GM23338 (cell line): Measurements from ENCODE around the gene YPEL1. TPM values are rescaled to one million over a fixed set of nuclear protein-coding genes. Genes with fewer than 3 reads are reported as not detected.

ENCODE experiments used
- ATAC-seq: fragments of 200-7000 bp; cut with Tn5 transposase; 3 replicates; pipeline ENCODE4 v1.9.1; 2020
- DNase-seq: peaks from one replicate; pipeline ENCODE4 v3.0.0-alpha.2; 2015; ENCODE audit warnings: low spot score
- H2AFZ ChIP-seq: fragments of 200-600 bp; sonication (generic); 2 replicates; pipeline ENCODE4 v1.8.0; 2016; ENCODE audit warnings: antibody characterized with exemption, mild to moderate bottlenecking, moderate library complexity
- H3F3A ChIP-seq: fragments of 200-600 bp; sonication (generic); replicated peaks from 2 replicates; pipeline ENCODE4 v1.8.0; 2017; ENCODE audit warnings: antibody characterized with exemption, mixed run types, low read depth
- H3K27ac ChIP-seq: fragments of 200-600 bp; sonication (generic); 2 replicates; pipeline ENCODE4 v1.6.1; 2016; ENCODE audit warnings: low read depth
- H3K27me3 ChIP-seq: fragments of 200-600 bp; sonication (generic); 2 replicates; pipeline ENCODE4 v1.8.0; 2016; ENCODE audit warnings: mild to moderate bottlenecking, mixed run types, moderate library complexity; ENCODE audit not compliant: insufficient read depth
- H3K36me3 ChIP-seq: fragments of 200-600 bp; sonication (generic); 2 replicates; pipeline ENCODE4 v1.8.0; 2016; ENCODE audit warnings: mild to moderate bottlenecking; ENCODE audit not compliant: insufficient read depth
- H3K4me1 ChIP-seq: fragments of 200-600 bp; sonication (generic); 2 replicates; pipeline ENCODE4 v1.8.0; 2016; ENCODE audit warnings: mild to moderate bottlenecking, moderate library complexity; ENCODE audit not compliant: insufficient read depth
- H3K4me2 ChIP-seq: fragments of 200-600 bp; sonication (generic); 2 replicates; pipeline ENCODE4 v1.7.1; 2017; ENCODE audit warnings: mixed run types
- H3K4me3 ChIP-seq: fragments of 200-600 bp; sonication (generic); 2 replicates; pipeline ENCODE4 v1.6.1; 2016; ENCODE audit warnings: mixed run types
- H3K79me2 ChIP-seq: fragments of 200-600 bp; sonication (generic); replicated peaks from 2 replicates; pipeline ENCODE4 v1.8.0; 2017; ENCODE audit warnings: mild to moderate bottlenecking; ENCODE audit not compliant: insufficient read depth
- H3K9me2 ChIP-seq: fragments of 200-600 bp; sonication (generic); 2 replicates; pipeline ENCODE4 v1.8.0; 2017; ENCODE audit not compliant: insufficient read depth
- H4K20me1 ChIP-seq: fragments of 200-600 bp; sonication (generic); replicated peaks from 2 replicates; pipeline ENCODE4 v1.8.0; 2017; ENCODE audit warnings: mild to moderate bottlenecking; ENCODE audit not compliant: insufficient read depth
- H3K27ac Mint-ChIP-seq: 2 replicates; pipeline ENCODE4 v1.8.0; 2020; ENCODE audit warnings: inconsistent platforms, mild to moderate bottlenecking, moderate library complexity, mixed read lengths
- H3K27me3 Mint-ChIP-seq: 3 replicates; pipeline ENCODE4 v1.8.0; 2022; ENCODE audit warnings: low read depth, mild to moderate bottlenecking, moderate library complexity, mixed read lengths, inconsistent platforms; ENCODE audit not compliant: insufficient read depth, poor library complexity
- H3K36me3 Mint-ChIP-seq: 3 replicates; pipeline ENCODE4 v1.8.0; 2021; ENCODE audit warnings: low read depth, mild to moderate bottlenecking, inconsistent platforms, moderate library complexity, mixed read lengths
- H3K4me1 Mint-ChIP-seq: 3 replicates; pipeline ENCODE4 v1.8.0; 2020; ENCODE audit warnings: mild to moderate bottlenecking, inconsistent platforms, mixed read lengths
- H3K4me3 Mint-ChIP-seq: 3 replicates; pipeline ENCODE4 v1.8.0; 2021; ENCODE audit warnings: moderate library complexity, mild to moderate bottlenecking, inconsistent platforms, mixed read lengths
- H3K9me3 Mint-ChIP-seq: 3 replicates; pipeline ENCODE4 v1.8.0; 2020; ENCODE audit warnings: moderate library complexity, mild to moderate bottlenecking, inconsistent platforms, mixed read lengths
- CREB1 ChIP-seq: fragments of 250-450 bp; sonication (Bioruptor Pico); IDR thresholded peaks from 2 replicates; pipeline ENCODE4 v1.5.0; 2020; ENCODE audit warnings: low read depth, mild to moderate bottlenecking, moderate library complexity
- EZH2 ChIP-seq: fragments of 200-600 bp; sonication (generic); IDR thresholded peaks from one replicate; pipeline ENCODE4 v1.8.0; 2017; ENCODE audit warnings: antibody characterized with exemption, mild to moderate bottlenecking, low read depth; ENCODE audit not compliant: unreplicated experiment
- EZH2phosphoT487 ChIP-seq: fragments of 200-600 bp; sonication (generic); IDR thresholded peaks from one replicate; pipeline ENCODE4 v1.8.1; 2018; ENCODE audit warnings: antibody characterized with exemption; ENCODE audit not compliant: unreplicated experiment
- JUNB ChIP-seq: IDR thresholded peaks from one replicate; pipeline ENCODE4 v1.6.1; 2016; ENCODE audit warnings: antibody characterized with exemption; ENCODE audit not compliant: unreplicated experiment
- NANOG ChIP-seq: IDR thresholded peaks from 2 replicates; pipeline ENCODE4 v1.6.1; 2016; ENCODE audit warnings: antibody characterized with exemption, borderline replicate concordance
- POLR2AphosphoS5 ChIP-seq: IDR thresholded peaks from 2 replicates; pipeline ENCODE4 v1.6.1; 2016; ENCODE audit warnings: antibody characterized with exemption, low read depth
- STAT1 ChIP-seq: IDR thresholded peaks from one replicate; pipeline ENCODE4 v1.6.1; 2016; ENCODE audit warnings: antibody characterized with exemption; ENCODE audit not compliant: unreplicated experiment
- ZNF114 ChIP-seq: fragments of 250-450 bp; sonication (Bioruptor Pico); IDR thresholded peaks from 2 replicates; pipeline ENCODE4 v1.5.0; 2020; ENCODE audit warnings: mild to moderate bottlenecking, moderate library complexity
- ZNF331 ChIP-seq: fragments of 250-450 bp; sonication (Bioruptor Pico); IDR thresholded peaks from 2 replicates; pipeline ENCODE4 v1.5.0; 2020; ENCODE audit warnings: low read depth, mild to moderate bottlenecking, moderate library complexity
- polyA plus RNA-seq: library from polyadenylated mRNA; unstranded; fragments of >200 nt; fragmentation: Nextera tagmentation; extraction: Ambion mirVana; gene quantifications from 2 replicates; pipeline ENCODE4 v1.2.1, GENCODE V29; 2016
- total RNA-seq: library from RNA; depleted of rRNA; stranded (reverse); fragments of >200 nt; shearing (Covaris generic); gene quantifications from 2 replicates; pipeline ENCODE4 v1.2.3, GENCODE V29; 2014
- TF ChIP-seq, protein P1 (sequence below), 2 experiments: fragments of 200-600 bp in 1 of 2; sonication (generic) in 1 of 2; conservative IDR thresholded peaks; 2 replicates each; pipeline versions ENCODE4 v1.5.1 to v1.6.1; 2016 to 2017; ENCODE audit warnings: antibody characterized with exemption in 2 of 2, low read depth in 2 of 2, mild to moderate bottlenecking in 2 of 2, moderate library complexity in 1 of 2
- TF ChIP-seq, protein P2 (sequence below): IDR thresholded peaks from 2 replicates; pipeline ENCODE4 v1.6.1; 2016; ENCODE audit warnings: antibody characterized with exemption
- TF ChIP-seq, protein P3 (sequence below): fragments of 250-450 bp; sonication (Bioruptor Pico); IDR thresholded peaks from 2 replicates; pipeline ENCODE4 v1.5.0; 2020; ENCODE audit warnings: mild to moderate bottlenecking, moderate library complexity
- TF ChIP-seq, protein P4 (sequence below): IDR thresholded peaks from one replicate; pipeline ENCODE4 v1.6.1; 2018; ENCODE audit warnings: antibody characterized with exemption; ENCODE audit not compliant: unreplicated experiment

YPEL1 gene
- total and polyA plus RNA-seq, 2 experiments from 2014 or later, result 4.4 to 6.0 TPM

DNA sequence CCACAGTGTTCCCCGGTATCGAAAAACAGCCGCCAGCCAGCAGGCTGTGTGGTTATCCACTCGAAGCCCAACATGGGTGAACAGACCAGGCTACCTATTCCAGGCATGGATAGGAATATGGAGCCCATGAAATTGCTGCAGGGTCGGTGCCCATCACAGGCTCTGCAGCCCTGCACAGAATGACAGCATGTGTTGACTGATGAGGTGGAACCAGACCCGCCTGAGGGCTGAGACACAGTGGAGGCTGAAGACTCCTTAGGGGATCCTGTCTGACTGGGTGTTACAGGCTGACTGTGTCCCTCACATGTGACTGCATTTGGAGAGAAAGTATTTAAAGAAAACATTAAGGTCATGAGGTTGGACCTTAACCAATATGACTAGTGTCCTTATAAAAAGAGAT, 6.2 kb upstream of the YPEL1 start:
- Histone ChIP-seq H3K4me1 (peaks cover 8% of the 10 kb centered on the region; the same call in 1 of the 2 replicates), H3F3A (no peaks in the 10 kb centered on the region), H3K4me3 (no peak overlapping the region), H3K79me2 (no peaks in the 10 kb centered on the region), H3K9me2 (no peaks in the 10 kb centered on the region), H3K4me2 (no peak overlapping the region), H3K36me3 (no peaks in the 10 kb centered on the region), H3K27me3 (peaks cover 13% of the 10 kb centered on the region), H3K27ac (no peak overlapping the region), H2AFZ (no peak overlapping the region), H4K20me1 (no peaks in the 10 kb centered on the region)
- no peak for TF ChIP-seq JUNB
- TF ChIP-seq ZNF331 (CRISPR knock-in tag), result no peak
- TF ChIP-seq ZNF114 (CRISPR knock-in tag), result no peak
- TF ChIP-seq EZH2phosphoT487, result no peak
- TF ChIP-seq STAT1, result no peak
- TF ChIP-seq, protein P1, sequence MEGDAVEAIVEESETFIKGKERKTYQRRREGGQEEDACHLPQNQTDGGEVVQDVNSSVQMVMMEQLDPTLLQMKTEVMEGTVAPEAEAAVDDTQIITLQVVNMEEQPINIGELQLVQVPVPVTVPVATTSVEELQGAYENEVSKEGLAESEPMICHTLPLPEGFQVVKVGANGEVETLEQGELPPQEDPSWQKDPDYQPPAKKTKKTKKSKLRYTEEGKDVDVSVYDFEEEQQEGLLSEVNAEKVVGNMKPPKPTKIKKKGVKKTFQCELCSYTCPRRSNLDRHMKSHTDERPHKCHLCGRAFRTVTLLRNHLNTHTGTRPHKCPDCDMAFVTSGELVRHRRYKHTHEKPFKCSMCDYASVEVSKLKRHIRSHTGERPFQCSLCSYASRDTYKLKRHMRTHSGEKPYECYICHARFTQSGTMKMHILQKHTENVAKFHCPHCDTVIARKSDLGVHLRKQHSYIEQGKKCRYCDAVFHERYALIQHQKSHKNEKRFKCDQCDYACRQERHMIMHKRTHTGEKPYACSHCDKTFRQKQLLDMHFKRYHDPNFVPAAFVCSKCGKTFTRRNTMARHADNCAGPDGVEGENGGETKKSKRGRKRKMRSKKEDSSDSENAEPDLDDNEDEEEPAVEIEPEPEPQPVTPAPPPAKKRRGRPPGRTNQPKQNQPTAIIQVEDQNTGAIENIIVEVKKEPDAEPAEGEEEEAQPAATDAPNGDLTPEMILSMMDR (conservative IDR thresholded peaks at IDR 0.05; ENCODE audit: low read depth in 2 of 2), result no peak
- TF ChIP-seq NANOG, result no peak
- TF ChIP-seq, protein P2, sequence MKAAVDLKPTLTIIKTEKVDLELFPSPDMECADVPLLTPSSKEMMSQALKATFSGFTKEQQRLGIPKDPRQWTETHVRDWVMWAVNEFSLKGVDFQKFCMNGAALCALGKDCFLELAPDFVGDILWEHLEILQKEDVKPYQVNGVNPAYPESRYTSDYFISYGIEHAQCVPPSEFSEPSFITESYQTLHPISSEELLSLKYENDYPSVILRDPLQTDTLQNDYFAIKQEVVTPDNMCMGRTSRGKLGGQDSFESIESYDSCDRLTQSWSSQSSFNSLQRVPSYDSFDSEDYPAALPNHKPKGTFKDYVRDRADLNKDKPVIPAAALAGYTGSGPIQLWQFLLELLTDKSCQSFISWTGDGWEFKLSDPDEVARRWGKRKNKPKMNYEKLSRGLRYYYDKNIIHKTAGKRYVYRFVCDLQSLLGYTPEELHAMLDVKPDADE, result no peak
- no peak for TF ChIP-seq POLR2AphosphoS5
- TF ChIP-seq EZH2, result no peak
- TF ChIP-seq, protein P3, sequence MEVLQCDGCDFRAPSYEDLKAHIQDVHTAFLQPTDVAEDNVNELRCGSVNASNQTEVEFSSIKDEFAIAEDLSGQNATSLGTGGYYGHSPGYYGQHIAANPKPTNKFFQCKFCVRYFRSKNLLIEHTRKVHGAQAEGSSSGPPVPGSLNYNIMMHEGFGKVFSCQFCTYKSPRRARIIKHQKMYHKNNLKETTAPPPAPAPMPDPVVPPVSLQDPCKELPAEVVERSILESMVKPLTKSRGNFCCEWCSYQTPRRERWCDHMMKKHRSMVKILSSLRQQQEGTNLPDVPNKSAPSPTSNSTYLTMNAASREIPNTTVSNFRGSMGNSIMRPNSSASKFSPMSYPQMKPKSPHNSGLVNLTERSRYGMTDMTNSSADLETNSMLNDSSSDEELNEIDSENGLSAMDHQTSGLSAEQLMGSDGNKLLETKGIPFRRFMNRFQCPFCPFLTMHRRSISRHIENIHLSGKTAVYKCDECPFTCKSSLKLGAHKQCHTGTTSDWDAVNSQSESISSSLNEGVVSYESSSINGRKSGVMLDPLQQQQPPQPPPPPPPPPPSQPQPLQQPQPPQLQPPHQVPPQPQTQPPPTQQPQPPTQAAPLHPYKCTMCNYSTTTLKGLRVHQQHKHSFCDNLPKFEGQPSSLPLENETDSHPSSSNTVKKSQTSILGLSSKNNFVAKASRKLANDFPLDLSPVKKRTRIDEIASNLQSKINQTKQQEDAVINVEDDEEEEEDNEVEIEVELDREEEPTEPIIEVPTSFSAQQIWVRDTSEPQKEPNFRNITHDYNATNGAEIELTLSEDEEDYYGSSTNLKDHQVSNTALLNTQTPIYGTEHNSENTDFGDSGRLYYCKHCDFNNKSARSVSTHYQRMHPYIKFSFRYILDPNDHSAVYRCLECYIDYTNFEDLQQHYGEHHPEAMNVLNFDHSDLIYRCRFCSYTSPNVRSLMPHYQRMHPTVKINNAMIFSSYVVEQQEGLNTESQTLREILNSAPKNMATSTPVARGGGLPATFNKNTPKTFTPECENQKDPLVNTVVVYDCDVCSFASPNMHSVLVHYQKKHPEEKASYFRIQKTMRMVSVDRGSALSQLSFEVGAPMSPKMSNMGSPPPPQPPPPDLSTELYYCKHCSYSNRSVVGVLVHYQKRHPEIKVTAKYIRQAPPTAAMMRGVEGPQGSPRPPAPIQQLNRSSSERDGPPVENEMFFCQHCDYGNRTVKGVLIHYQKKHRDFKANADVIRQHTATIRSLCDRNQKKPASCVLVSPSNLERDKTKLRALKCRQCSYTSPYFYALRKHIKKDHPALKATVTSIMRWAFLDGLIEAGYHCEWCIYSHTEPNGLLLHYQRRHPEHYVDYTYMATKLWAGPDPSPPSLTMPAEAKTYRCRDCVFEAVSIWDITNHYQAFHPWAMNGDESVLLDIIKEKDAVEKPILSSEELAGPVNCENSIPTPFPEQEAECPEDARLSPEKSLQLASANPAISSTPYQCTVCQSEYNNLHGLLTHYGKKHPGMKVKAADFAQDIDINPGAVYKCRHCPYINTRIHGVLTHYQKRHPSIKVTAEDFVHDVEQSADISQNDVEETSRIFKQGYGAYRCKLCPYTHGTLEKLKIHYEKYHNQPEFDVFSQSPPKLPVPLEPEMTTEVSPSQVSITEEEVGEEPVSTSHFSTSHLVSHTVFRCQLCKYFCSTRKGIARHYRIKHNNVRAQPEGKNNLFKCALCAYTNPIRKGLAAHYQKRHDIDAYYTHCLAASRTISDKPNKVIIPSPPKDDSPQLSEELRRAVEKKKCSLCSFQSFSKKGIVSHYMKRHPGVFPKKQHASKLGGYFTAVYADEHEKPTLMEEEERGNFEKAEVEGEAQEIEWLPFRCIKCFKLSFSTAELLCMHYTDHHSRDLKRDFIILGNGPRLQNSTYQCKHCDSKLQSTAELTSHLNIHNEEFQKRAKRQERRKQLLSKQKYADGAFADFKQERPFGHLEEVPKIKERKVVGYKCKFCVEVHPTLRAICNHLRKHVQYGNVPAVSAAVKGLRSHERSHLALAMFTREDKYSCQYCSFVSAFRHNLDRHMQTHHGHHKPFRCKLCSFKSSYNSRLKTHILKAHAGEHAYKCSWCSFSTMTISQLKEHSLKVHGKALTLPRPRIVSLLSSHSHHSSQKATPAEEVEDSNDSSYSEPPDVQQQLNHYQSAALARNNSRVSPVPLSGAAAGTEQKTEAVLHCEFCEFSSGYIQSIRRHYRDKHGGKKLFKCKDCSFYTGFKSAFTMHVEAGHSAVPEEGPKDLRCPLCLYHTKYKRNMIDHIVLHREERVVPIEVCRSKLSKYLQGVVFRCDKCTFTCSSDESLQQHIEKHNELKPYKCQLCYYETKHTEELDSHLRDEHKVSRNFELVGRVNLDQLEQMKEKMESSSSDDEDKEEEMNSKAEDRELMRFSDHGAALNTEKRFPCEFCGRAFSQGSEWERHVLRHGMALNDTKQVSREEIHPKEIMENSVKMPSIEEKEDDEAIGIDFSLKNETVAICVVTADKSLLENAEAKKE (CRISPR knock-in tag), result no peak
- TF ChIP-seq CREB1 (CRISPR knock-in tag), result no peak
- TF ChIP-seq, protein P4, sequence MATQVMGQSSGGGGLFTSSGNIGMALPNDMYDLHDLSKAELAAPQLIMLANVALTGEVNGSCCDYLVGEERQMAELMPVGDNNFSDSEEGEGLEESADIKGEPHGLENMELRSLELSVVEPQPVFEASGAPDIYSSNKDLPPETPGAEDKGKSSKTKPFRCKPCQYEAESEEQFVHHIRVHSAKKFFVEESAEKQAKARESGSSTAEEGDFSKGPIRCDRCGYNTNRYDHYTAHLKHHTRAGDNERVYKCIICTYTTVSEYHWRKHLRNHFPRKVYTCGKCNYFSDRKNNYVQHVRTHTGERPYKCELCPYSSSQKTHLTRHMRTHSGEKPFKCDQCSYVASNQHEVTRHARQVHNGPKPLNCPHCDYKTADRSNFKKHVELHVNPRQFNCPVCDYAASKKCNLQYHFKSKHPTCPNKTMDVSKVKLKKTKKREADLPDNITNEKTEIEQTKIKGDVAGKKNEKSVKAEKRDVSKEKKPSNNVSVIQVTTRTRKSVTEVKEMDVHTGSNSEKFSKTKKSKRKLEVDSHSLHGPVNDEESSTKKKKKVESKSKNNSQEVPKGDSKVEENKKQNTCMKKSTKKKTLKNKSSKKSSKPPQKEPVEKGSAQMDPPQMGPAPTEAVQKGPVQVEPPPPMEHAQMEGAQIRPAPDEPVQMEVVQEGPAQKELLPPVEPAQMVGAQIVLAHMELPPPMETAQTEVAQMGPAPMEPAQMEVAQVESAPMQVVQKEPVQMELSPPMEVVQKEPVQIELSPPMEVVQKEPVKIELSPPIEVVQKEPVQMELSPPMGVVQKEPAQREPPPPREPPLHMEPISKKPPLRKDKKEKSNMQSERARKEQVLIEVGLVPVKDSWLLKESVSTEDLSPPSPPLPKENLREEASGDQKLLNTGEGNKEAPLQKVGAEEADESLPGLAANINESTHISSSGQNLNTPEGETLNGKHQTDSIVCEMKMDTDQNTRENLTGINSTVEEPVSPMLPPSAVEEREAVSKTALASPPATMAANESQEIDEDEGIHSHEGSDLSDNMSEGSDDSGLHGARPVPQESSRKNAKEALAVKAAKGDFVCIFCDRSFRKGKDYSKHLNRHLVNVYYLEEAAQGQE, result no peak
- Mint-ChIP-seq H3K27me3 (peaks cover 21% of the 10 kb centered on the region), H3K27ac (no peak overlapping the region), H3K9me3 (no peaks in the 10 kb centered on the region), H3K36me3 (no peaks in the 10 kb centered on the region; the same call in 2 of the 3 replicates), H3K4me3 (no peak overlapping the region), H3K4me1 (peaks cover 10% of the 10 kb centered on the region; the same call in 2 of the 3 replicates)
- DNase-seq, result no peak
- no peak for ATAC-seq
